Measurements from ENCODE around the gene RABL2B. TPM values are rescaled to one million over a fixed set of nuclear protein-coding genes. Genes with fewer than 3 reads are reported as not detected.

RABL2B gene
- total and polyA plus RNA-seq, 2 experiments from 2014 or later: 12.3 to 31.0 TPM

DNA sequence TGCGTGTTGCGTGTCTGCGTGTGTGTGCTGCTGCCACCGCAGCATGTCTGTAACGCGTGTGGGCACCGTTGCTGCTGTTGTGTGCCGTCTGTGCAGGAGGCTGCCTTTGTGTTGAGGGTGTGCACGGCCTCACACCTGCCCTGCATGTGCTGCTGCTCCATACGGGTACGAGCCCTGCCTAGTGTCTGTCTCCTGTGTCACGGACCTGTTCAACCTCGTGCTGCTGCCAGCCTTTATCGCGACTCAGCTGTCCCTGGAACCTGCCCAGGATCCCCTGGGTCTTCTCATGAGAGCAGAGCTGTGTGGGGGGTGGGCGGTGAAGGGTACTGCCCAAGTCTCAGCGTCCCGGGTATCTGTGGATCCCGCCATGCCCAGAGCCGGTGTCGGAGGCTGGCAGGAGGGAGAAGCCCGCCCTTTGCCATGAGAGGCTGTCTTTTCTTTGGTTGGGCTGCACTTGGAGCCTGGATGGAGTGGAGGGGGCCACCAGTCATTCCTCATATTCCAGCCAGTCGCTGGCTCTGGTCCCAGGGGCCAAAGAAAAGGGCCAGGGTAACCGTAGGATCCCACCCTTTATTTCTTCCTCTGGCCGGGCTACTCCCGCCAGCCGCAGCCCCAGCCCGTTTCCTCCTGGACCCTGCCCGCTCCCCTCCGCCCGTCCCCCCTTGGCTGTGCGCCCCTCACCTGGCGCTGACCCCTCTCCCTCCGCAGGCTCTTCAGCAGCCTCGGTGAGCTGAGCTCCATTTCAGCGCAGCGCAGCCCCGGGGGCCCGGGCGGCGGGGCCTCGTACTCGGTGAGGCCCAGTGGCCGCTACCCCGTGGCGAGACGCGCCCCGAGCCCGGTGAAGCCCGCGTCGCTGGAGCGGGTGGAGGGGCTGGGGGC is 53.2 kb downstream of the RABL2B start:
- Histone ChIP-seq H3K27me3 (no peaks in the 10 kb centered on the region), H3K36me3 (replicated peaks; ENCODE audit: insufficient read depth, low read depth) (no peaks in the 10 kb centered on the region), H4K20me1 (ENCODE audit: insufficient read depth, poor library complexity, severe bottlenecking) (no peaks in the 10 kb centered on the region), H3K79me2 (no peaks in the 10 kb centered on the region), H3K9me2 (replicated peaks; ENCODE audit: insufficient read depth) (no peaks in the 10 kb centered on the region), H3K27ac (no peak overlapping the region), H3K9me3 (ENCODE audit: low read depth) (no peaks in the 10 kb centered on the region), H3K4me2 (no peak overlapping the region), H2AFZ (no peak overlapping the region), H3K4me3 (no peak overlapping the region), H3K4me1 (ENCODE audit: insufficient read depth) (no peaks in the 10 kb centered on the region)
- DNase-seq (ENCODE audit: low spot score): no peak
- TF ChIP-seq CTCF (IDR thresholded peaks at IDR 0.05; ENCODE audit: poor library complexity) (no peak), EZH2 (IDR thresholded peaks at IDR 0.05; ENCODE audit: borderline replicate concordance) (no peak), EZH2phosphoT487 (IDR thresholded peaks at IDR 0.05; ENCODE audit: low read depth, severe bottlenecking, unreplicated experiment) (no peak)
- WGBS (ENCODE audit: low lambda C conversion rate, missing lambda C conversion rate): 92% methylated on average over 23 of the region's 54 CpGs

DNA sequence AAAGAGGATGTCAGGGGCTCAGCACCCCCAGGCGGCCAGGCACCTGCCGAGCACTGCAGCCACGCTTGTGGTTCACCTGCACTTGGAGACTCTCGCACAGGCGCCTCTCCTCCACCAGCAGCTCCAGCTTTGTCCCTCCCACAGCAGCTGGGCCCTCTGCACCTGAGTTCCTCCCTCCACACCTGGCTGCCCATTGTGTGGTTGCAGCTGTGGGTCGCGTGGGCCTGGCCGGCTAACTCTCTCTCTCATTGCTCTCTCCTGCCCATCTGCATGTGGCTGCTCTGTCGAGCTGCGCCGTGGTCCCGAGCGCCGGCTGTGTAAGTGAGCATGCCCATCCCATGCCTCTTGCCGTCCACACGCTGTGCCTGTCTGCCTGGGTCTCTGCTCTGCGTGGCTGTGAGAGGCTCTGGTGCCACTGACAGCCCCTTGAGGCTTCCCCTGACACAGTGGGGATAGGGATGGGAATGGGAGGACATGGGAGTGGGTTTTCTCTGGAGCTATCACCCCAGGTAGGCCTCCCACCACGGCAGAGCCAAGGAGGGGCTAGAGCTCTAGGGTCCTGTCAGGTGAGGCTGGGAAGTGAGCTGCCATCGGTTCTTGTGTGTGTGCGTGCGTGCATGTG is 53.9 kb downstream of the RABL2B start:
- Histone ChIP-seq H3K4me2 (no peak overlapping the region), H3K27ac (no peak overlapping the region), H3K9me2 (replicated peaks; ENCODE audit: insufficient read depth) (no peaks in the 10 kb centered on the region), H3K4me1 (ENCODE audit: insufficient read depth) (no peaks in the 10 kb centered on the region), H4K20me1 (ENCODE audit: insufficient read depth, poor library complexity, severe bottlenecking) (no peaks in the 10 kb centered on the region), H2AFZ (no peak overlapping the region), H3K27me3 (no peaks in the 10 kb centered on the region), H3K36me3 (replicated peaks; ENCODE audit: insufficient read depth, low read depth) (no peaks in the 10 kb centered on the region), H3K79me2 (no peaks in the 10 kb centered on the region), H3K9me3 (ENCODE audit: low read depth) (no peaks in the 10 kb centered on the region), H3K4me3 (no peak overlapping the region)
- TF ChIP-seq EZH2 (IDR thresholded peaks at IDR 0.05; ENCODE audit: borderline replicate concordance) (no peak), CTCF (IDR thresholded peaks at IDR 0.05; ENCODE audit: poor library complexity) (no peak), EZH2phosphoT487 (IDR thresholded peaks at IDR 0.05; ENCODE audit: low read depth, severe bottlenecking, unreplicated experiment) (no peak)
- WGBS (ENCODE audit: low lambda C conversion rate, missing lambda C conversion rate): 86% methylated on average over 21 of the region's 21 CpGs
- no peak for DNase-seq (ENCODE audit: low spot score)

GRCh38 chr22:50728523-50728931 is 54.9 kb downstream of the RABL2B start:
- Histone ChIP-seq H3K36me3 (replicated peaks; ENCODE audit: insufficient read depth, low read depth) (no peaks in the 10 kb centered on the region), H3K27ac (no peak overlapping the region), H3K4me3 (no peak overlapping the region), H3K4me1 (ENCODE audit: insufficient read depth) (no peaks in the 10 kb centered on the region), H4K20me1 (ENCODE audit: insufficient read depth, poor library complexity, severe bottlenecking) (no peaks in the 10 kb centered on the region), H3K79me2 (no peaks in the 10 kb centered on the region), H3K27me3 (no peaks in the 10 kb centered on the region), H3K4me2 (no peak overlapping the region), H2AFZ (no peak overlapping the region), H3K9me2 (replicated peaks; ENCODE audit: insufficient read depth) (no peaks in the 10 kb centered on the region), H3K9me3 (ENCODE audit: low read depth) (no peaks in the 10 kb centered on the region)
- TF ChIP-seq CTCF (IDR thresholded peaks at IDR 0.05; ENCODE audit: poor library complexity) (no peak), EZH2phosphoT487 (IDR thresholded peaks at IDR 0.05; ENCODE audit: low read depth, severe bottlenecking, unreplicated experiment) (no peak), EZH2 (IDR thresholded peaks at IDR 0.05; ENCODE audit: borderline replicate concordance) (no peak)
- no peak for DNase-seq (ENCODE audit: low spot score)
- 100% methylated on average over 1 of the region's 2 CpGs for WGBS (ENCODE audit: low lambda C conversion rate, missing lambda C conversion rate)
